Bronchial epithelial cell (primary cell): ENCODE measurements around the gene HERC3. TPM values are rescaled to one million over a fixed set of nuclear protein-coding genes. Genes with fewer than 3 reads are reported as not detected.

Experiments
- DNase-seq: peaks from one replicate; pipeline ENCODE4 v3.0.0-alpha.2; 2010; ENCODE audit warnings: low read depth
- FAIRE-seq: peaks from 2 replicates; lab custom pipeline; 2011; peaks lifted over from hg19 to GRCh38; lab: Jason Lieb, UNC
- H3K27me3 ChIP-seq: 2 replicates; pipeline ENCODE4 v1.5.1; 2011; ENCODE audit warnings: low read length; ENCODE audit not compliant: control insufficient read depth, insufficient read depth
- H3K36me3 ChIP-seq: 2 replicates; pipeline ENCODE4 v1.5.1; 2011; ENCODE audit warnings: low read length; ENCODE audit not compliant: control insufficient read depth, insufficient read depth
- H3K4me3 ChIP-seq: 2 replicates; pipeline ENCODE4 v1.5.1; 2011; ENCODE audit warnings: mild to moderate bottlenecking, low read depth, low read length, control low read depth
- CTCF ChIP-seq: IDR thresholded peaks from 2 replicates; pipeline ENCODE4 v1.5.1; 2011; ENCODE audit warnings: mild to moderate bottlenecking, moderate library complexity, low read length, control low read depth, inconsistent platforms; ENCODE audit not compliant: insufficient read depth, severe bottlenecking
- total RNA-seq: library from RNA; depleted of rRNA; stranded (reverse); fragments of >200 nt; gene quantifications from 2 replicates; pipeline ENCODE4 v1.2.1, GENCODE V29; 2014

The HERC3 gene
- total RNA-seq, 1 donor from 2014 or later, result 25.3 TPM

- DNase-seq, result no peak
- no peak for TF ChIP-seq CTCF
- FAIRE-seq, result no peak
- Histone ChIP-seq H3K36me3 (no peaks in the 10 kb centered on the region), H3K27me3 (no peaks in the 10 kb centered on the region), H3K4me3 (no peak overlapping the region)
Observed at GRCh38 chr4:88585917-88586316, 6.4 kb upstream of the HERC3 start.

GRCh38 chr4:88587306-88587705 lies 5.0 kb upstream of the HERC3 start:
- Histone ChIP-seq H3K4me3 (no peak overlapping the region), H3K36me3 (no peaks in the 10 kb centered on the region), H3K27me3 (no peaks in the 10 kb centered on the region)
- no peak for TF ChIP-seq CTCF
- FAIRE-seq (no peak), DNase-seq (no peak)

GRCh38 chr4:88592600-88593448 lies 544 bp downstream of the HERC3 start:
- no peak for TF ChIP-seq CTCF
- Histone ChIP-seq H3K4me3 (peak overlapping the region; percentile 87), H3K27me3 (no peaks in the 10 kb centered on the region), H3K36me3 (peaks cover 5% of the 10 kb centered on the region)
- DNase-seq, result peak; percentile 95
- FAIRE-seq, result no peak

GRCh38 chr4:88597970-88598660 lies 5.8 kb downstream of the HERC3 start:
- TF ChIP-seq CTCF, result no peak
- Histone ChIP-seq H3K36me3 (peaks cover 5% of the 10 kb centered on the region), H3K27me3 (no peaks in the 10 kb centered on the region), H3K4me3 (no peak overlapping the region)
- FAIRE-seq (no peak), DNase-seq (no peak)

GRCh38 chr4:88599298-88599697 lies 7.0 kb downstream of the HERC3 start:
- DNase-seq, result no peak
- Histone ChIP-seq H3K27me3 (no peaks in the 10 kb centered on the region), H3K4me3 (no peak overlapping the region), H3K36me3 (peaks cover 5% of the 10 kb centered on the region)
- TF ChIP-seq CTCF, result no peak
- FAIRE-seq, result no peak
